Left ventricle myocardium inferior (tissue), 1 donor: ENCODE measurements around the gene UCN3. TPM values are rescaled to one million over a fixed set of nuclear protein-coding genes. Genes with fewer than 3 reads are reported as not detected.

ENCODE experiments used
- DNase-seq: peaks from one replicate; pipeline ENCODE4 v3.0.0-alpha.2; 2020
- H3K27ac ChIP-seq: fragments of 200-600 bp; replicated peaks from 2 replicates; pipeline ENCODE4 v1.8.0; 2021
- H3K27me3 ChIP-seq: fragments of 200-600 bp; 2 replicates; pipeline ENCODE4 v1.8.0; 2021; ENCODE audit warnings: low read depth
- H3K36me3 ChIP-seq: fragments of 200-600 bp; 2 replicates; pipeline ENCODE4 v1.8.0; 2021
- H3K4me1 ChIP-seq: fragments of 200-600 bp; 2 replicates; pipeline ENCODE4 v1.8.0; 2021
- H3K4me3 ChIP-seq: fragments of 200-600 bp; 2 replicates; pipeline ENCODE4 v1.8.0; 2021; ENCODE audit warnings: mild to moderate bottlenecking, moderate library complexity
- H3K9me3 ChIP-seq: fragments of 200-600 bp; replicated peaks from 2 replicates; pipeline ENCODE4 v1.8.0; 2021
- CTCF ChIP-seq: fragments of 200-600 bp; IDR thresholded peaks from 2 replicates; pipeline ENCODE4 v1.8.0; 2021; ENCODE audit warnings: antibody characterized with exemption, mild to moderate bottlenecking, borderline replicate concordance
- intact Hi-C: fragments of 100-400 bp; cut with micrococcal nuclease; formaldehyde crosslinking; loops from one replicate; pipeline ENCODE4 v1.11.0; 2022
- total RNA-seq: library from RNA; stranded (reverse); fragmentation: NEBNext Ultra II Directional; extraction: Animal tissue kit (Norgen Biotek cat#: 25700); gene quantifications from one replicate; pipeline ENCODE4 v1.2.1, GENCODE V29; 2021
- donor health status: DM: no; HTN: yes; CAD: no; lungs with severe emphysema.

Gene UCN3
- total RNA-seq, 1 donor from 2014 or later, result not detected

GRCh38 chr10:5418584-5418983, 53.8 kb downstream of the UCN3 start:
- no peak for DNase-seq
- H3K4me3 ChIP-seq, result no peak overlapping the region
- no peak for TF ChIP-seq CTCF
- intact Hi-C loops, result no loop called here
- no peaks in the 10 kb centered on the region for H3K27me3 ChIP-seq
- peaks cover 6% of the 10 kb centered on the region for H3K4me1 ChIP-seq
- H3K9me3 ChIP-seq, result peaks cover 20% of the 10 kb centered on the region
- H3K36me3 ChIP-seq, result peaks cover 5% of the 10 kb centered on the region
- H3K27ac ChIP-seq, result no peak overlapping the region

GRCh38 chr10:5419466-5420094, 54.8 kb downstream of the UCN3 start:
- Histone ChIP-seq H3K4me1 (no peaks in the 10 kb centered on the region), H3K27ac (no peak overlapping the region), H3K4me3 (no peak overlapping the region), H3K9me3 (peaks cover 20% of the 10 kb centered on the region), H3K27me3 (no peaks in the 10 kb centered on the region), H3K36me3 (peaks cover 5% of the 10 kb centered on the region)
- DNase-seq, result no peak
- intact Hi-C loops, result no loop called here
- no peak for TF ChIP-seq CTCF

GRCh38 chr10:5423771-5424170, 59.0 kb downstream of the UCN3 start:
- H3K9me3 ChIP-seq, result peaks cover 6% of the 10 kb centered on the region
- no peak for TF ChIP-seq CTCF
- no peak overlapping the region for H3K27ac ChIP-seq
- H3K4me3 ChIP-seq, result no peak overlapping the region
- no peak for DNase-seq
- intact Hi-C loops, result no loop called here
- no peaks in the 10 kb centered on the region for H3K27me3 ChIP-seq
- peaks cover 5% of the 10 kb centered on the region for H3K4me1 ChIP-seq
- peaks cover 3% of the 10 kb centered on the region for H3K36me3 ChIP-seq

Other genes starting within 250 kb of the UCN3 start
- gene AKR1C8, start 179.8 kb upstream of the UCN3 start, total RNA-seq, result 0.22 TPM
- not detected for gene AKR1C4, start 168.1 kb upstream of the UCN3 start, total RNA-seq
- 0.36 TPM for gene TUBAL3, start 39.9 kb downstream of the UCN3 start, total RNA-seq
- 11.3 TPM for gene NET1, start 47.6 kb downstream of the UCN3 start, total RNA-seq
- not detected for gene CALML5, start 134.6 kb downstream of the UCN3 start, total RNA-seq
- gene CALML3, start 160.0 kb downstream of the UCN3 start, total RNA-seq, result not detected